ENCODE measurements around the gene FADS2. TPM values are rescaled to one million over a fixed set of nuclear protein-coding genes. Genes with fewer than 3 reads are reported as not detected.

The FADS2 gene
- total and polyA plus RNA-seq, 2 of the 13 experiments (the other 11 are each of a cell fraction or from before 2014, with no cell fraction given): 90.1 to 124 TPM

- peak; percentile 83 for TF ChIP-seq MAF1 (CRISPR knock-in tag; IDR thresholded peaks at IDR 0.05; ENCODE audit: borderline replicate concordance)
- TF ChIP-seq ZNF570 (CRISPR knock-in tag; IDR thresholded peaks at IDR 0.05; ENCODE audit: borderline replicate concordance): no peak
- peak; percentile 61 for TF ChIP-seq FOXJ3 (CRISPR knock-in tag; IDR thresholded peaks at IDR 0.05; ENCODE audit: borderline replicate concordance)
- peak; percentile 40 for TF ChIP-seq ZNF564 (CRISPR knock-in tag; IDR thresholded peaks at IDR 0.05)
- TF ChIP-seq SRF (IDR thresholded peaks at IDR 0.05; ENCODE audit: low read depth, low read length): no peak
- no peak for TF ChIP-seq ZBTB4 (CRISPR knock-in tag; IDR thresholded peaks at IDR 0.05; ENCODE audit: borderline replicate concordance)
- TF ChIP-seq FOSL2 (CRISPR knock-in tag; IDR thresholded peaks at IDR 0.05): no peak
- peak; percentile 40; the same call in 1 of the 2 replicates for TF ChIP-seq ZFP37 (CRISPR knock-in tag; IDR thresholded peaks at IDR 0.05; ENCODE audit: borderline replicate concordance)
- no peak for TF ChIP-seq ZC3H4 (CRISPR knock-in tag; IDR thresholded peaks at IDR 0.05; ENCODE audit: borderline replicate concordance)
- no peak for TF ChIP-seq ZNF550 (CRISPR knock-in tag; IDR thresholded peaks at IDR 0.05; ENCODE audit: borderline replicate concordance)
- TF ChIP-seq KMT2B (CRISPR knock-in tag; IDR thresholded peaks at IDR 0.05): no peak
- no peak; the same call in 1 of the 2 replicates for TF ChIP-seq ZBTB7A (CRISPR knock-in tag; IDR thresholded peaks at IDR 0.05)
- no peak for TF ChIP-seq ZNF512 (CRISPR knock-in tag; IDR thresholded peaks at IDR 0.05)
- peak; percentile 84 for TF ChIP-seq NFYC (CRISPR knock-in tag; IDR thresholded peaks at IDR 0.05)
- TF ChIP-seq JUND (CRISPR knock-in tag; IDR thresholded peaks at IDR 0.05): no peak
- no peak for TF ChIP-seq ZNF225 (CRISPR knock-in tag; IDR thresholded peaks at IDR 0.05)
- TF ChIP-seq ETV5 (CRISPR knock-in tag; IDR thresholded peaks at IDR 0.05; ENCODE audit: borderline replicate concordance): no peak; the same call in 1 of the 2 replicates
- TF ChIP-seq ELF3 (CRISPR knock-in tag; IDR thresholded peaks at IDR 0.05): no peak; the same call in 1 of the 2 replicates
- no peak for TF ChIP-seq ZBTB49 (CRISPR knock-in tag; IDR thresholded peaks at IDR 0.05; ENCODE audit: borderline replicate concordance)
- TF ChIP-seq ZNF777 (CRISPR knock-in tag; IDR thresholded peaks at IDR 0.05): peak; percentile 57; the same call in 1 of the 2 replicates
- 0 out of 2 replicates have a peak, but pooled peaks have one; percentile 49 for TF ChIP-seq HDAC1 (CRISPR knock-in tag; IDR thresholded peaks at IDR 0.05)
Observed at GRCh38 chr11:61814958-61815789, 12.9 kb upstream of the FADS2 start (continued).

Data from HepG2 (cell line).